GM20000 (cell line): ENCODE results near the gene ZC3H7A.

ENCODE experiments used
- DNase-seq: peaks from one replicate; pipeline ENCODE4 v3.0.0; 2012; ENCODE audit warnings: low spot score
- CTCF ChIP-seq: IDR thresholded peaks from 2 replicates; pipeline ENCODE4 v1.5.1; 2012; ENCODE audit warnings: mild to moderate bottlenecking, control low read depth; ENCODE audit errors: extremely low read depth, missing control alignments

ZC3H7A gene

DNA sequence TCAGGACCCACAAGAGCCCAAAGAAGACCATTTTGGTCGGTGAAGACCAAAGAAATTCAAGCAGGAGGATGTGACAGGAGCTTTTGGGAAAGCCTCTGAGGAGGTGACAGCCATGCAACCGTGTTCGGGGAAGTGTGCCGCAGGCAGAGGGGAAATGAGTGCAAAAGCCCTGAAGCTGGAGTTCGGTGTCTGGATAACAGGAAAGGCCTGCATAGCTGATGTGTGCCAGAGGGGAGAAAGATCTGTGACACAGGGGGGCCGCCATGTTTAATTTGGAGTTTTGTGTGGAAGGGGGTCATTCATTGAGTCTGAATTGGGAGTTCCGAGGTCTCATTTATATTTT is 870 bp upstream of the ZC3H7A start:
- TF ChIP-seq CTCF = no peak
- DNase-seq = no peak

DNA sequence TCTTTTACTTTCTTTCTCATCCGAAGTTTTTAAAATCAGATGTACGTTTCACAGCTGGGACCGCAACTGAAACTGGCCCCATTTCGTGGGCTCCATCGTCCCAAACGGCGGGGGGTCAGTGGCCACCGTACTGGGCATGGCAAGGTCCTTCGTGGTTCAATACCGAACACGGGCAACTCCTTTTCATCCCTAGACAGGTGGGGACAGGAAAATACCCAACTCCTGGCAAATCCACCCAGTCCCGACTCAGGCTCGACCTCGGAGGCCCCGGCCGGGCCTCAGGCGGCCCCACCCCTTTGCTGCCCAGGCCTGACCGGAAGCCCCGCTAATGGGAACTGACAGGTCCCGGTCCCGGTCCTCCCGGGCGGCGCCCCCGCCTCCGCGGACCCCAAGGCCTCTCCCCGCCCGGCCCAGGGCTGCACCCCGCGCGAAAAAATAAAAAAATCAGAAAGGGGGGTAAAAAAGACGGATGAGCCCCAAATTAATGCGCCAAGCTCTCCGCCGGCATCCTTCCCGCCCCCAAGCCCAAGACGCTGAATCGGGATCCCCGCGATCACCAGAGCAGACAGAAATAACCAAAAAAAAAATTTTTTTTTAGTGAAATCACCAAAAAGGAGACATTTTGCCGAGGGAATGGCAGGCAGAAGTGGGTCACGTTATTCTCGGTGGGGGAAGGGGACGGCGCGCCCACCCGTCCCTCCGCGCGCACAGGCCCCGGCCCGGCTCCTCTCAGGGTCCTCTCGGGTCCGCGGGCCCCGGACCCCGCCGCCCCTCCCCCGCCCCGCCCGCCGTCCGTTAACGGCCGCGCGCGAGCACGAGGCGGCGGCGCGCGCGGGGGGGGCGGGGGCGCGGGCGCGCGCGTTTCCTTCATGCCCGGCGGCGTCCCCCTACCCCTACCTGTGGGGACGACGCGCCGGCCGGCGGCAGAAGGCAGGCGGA is 562 bp downstream of the ZC3H7A start:
- peak; percentile 37 for DNase-seq
- TF ChIP-seq CTCF = no peak

DNA sequence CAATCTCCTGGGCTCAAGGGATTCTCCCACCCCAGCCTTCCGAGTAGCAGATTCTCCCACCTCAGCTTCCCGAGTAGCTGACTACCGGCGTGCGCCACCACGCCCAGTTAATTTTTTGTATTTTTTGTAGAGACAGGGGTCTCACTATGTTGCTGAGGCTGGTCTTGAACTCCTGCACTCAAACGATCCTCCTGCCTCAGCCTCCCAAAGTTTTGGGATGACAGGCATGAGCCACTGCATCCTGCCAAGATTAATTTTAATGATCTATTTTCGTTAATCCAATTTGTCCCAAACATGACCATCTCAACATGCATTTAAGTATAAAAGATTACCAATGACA is 1.2 kb downstream of the ZC3H7A start:
- TF ChIP-seq CTCF = no peak
- DNase-seq = no peak

- no peak for DNase-seq
- TF ChIP-seq CTCF = no peak
These were observed 1.8 kb downstream of the ZC3H7A start for GRCh38 chr16:11794996-11795886.

DNA sequence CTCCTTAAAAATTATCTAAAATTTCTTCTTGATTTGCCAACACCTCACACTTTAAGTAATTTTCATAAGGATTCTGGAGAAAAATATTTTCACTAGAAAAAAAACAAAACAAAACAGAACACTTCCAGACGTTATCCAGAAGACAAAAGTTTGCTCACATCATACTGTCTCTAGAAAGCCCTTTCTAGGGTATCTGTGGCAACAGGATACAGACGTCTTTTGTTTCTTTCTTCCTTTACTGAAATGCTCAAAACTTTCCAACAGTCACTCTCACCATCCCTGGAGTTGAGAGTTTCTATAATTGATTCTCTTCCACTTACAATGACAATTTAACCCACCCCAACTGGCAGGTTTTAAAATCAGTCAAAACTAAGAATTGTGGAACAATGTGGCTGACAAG is 2.6 kb downstream of the ZC3H7A start:
- DNase-seq = no peak
- TF ChIP-seq CTCF = no peak

DNA sequence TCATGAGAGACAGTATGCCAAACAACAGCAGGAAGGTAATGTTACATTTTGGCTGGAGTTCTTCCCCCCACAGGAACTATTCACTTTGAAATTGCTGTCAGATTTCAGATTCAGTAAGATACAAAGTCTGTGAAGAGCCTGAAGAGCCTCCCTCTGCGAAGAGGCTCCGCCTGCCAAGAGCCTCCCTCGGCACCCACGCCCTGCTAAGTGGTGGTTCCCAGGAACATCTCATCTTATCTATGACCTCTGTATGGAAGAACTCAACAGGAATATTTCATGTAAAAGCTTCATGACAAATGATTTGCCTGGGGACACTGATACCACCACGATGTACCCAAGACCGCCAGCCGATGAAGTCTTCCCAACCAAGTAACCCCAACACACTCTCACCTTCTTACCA is 3.2 kb downstream of the ZC3H7A start:
- TF ChIP-seq CTCF = no peak
- no peak for DNase-seq

DNA sequence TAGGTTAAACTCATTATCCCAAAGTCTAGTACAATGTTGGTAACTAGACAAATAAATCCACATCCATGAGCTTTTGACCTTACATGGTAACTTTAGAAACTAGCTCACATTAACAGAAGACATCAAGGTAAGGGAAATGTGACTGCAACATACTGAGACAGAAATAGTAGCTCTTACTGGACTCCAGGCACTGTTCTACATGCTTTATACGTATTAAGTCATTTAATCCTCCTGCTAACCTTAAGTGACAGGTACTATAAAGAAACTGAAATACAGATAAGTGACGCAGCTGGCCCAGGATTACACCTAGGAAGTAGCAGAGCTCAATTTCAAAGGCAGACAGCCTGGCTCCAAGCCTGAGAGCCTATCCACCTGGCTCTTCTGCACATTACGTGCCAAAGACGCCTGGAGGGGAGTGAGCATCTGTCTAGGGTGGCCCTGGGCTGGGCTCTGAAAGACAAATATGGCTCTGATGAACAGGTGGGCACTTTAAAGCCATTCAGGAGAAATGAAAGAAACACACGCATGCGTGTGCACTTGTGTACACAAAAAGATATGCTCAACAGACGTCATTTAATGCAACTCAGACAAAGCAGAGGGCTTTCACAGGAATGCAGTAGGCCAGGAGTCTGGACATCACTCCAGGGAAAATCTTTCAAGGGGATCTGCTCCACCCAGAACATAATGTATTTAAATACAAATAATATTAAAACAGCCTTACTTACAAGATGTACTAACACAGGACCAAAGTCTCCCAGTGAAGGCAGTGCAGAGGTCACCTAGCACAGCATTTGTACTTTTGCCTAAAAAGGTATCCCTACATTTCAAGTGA is 4.4 kb downstream of the ZC3H7A start:
- TF ChIP-seq CTCF = no peak
- DNase-seq = no peak
